Coronary artery (tissue), 2 donors: Measurements from ENCODE around the gene HSF2BP.

ENCODE experiments used
- DNase-seq: peaks from one replicate; pipeline ENCODE4 v3.0.0-alpha.2; 2017; ENCODE audit warnings: low spot score
- H3K27ac ChIP-seq, 2 donors: fragments of 200-600 bp; sonication (generic); one replicate each; pipeline ENCODE4 v1.5.1; 2016 to 2019
- H3K4me3 ChIP-seq: fragments of 200-600 bp; sonication (generic); 2 replicates; pipeline ENCODE4 v1.5.1; 2016; ENCODE audit warnings: mild to moderate bottlenecking, moderate library complexity
- CTCF ChIP-seq: fragments of 200-600 bp; sonication (generic); IDR thresholded peaks from one replicate; pipeline ENCODE4 v1.5.1; 2019; ENCODE audit warnings: antibody characterized with exemption

The HSF2BP gene

DNA sequence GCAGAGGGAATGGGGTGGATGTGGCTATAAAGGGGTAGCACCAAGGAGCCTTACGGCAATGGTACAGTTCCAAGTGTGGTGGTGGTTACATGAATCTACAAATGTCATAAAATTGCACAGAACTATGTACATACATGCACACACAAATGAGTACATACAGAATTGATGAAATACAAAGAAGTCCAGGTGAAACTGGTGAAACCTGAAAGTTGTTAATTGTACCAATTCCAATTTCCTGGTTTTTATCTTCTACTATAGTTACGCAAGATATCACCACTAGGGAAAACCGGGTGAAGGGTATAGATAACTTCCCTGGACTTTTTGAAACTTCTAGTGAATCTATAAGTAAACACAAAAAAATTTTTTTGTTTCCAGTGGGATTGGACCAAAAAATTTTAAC is 18.9 kb downstream of the HSF2BP start:
- no peak for TF ChIP-seq CTCF
- no peak overlapping the region for H3K27ac ChIP-seq
- no peak overlapping the region for H3K4me3 ChIP-seq
- DNase-seq = no peak

DNA sequence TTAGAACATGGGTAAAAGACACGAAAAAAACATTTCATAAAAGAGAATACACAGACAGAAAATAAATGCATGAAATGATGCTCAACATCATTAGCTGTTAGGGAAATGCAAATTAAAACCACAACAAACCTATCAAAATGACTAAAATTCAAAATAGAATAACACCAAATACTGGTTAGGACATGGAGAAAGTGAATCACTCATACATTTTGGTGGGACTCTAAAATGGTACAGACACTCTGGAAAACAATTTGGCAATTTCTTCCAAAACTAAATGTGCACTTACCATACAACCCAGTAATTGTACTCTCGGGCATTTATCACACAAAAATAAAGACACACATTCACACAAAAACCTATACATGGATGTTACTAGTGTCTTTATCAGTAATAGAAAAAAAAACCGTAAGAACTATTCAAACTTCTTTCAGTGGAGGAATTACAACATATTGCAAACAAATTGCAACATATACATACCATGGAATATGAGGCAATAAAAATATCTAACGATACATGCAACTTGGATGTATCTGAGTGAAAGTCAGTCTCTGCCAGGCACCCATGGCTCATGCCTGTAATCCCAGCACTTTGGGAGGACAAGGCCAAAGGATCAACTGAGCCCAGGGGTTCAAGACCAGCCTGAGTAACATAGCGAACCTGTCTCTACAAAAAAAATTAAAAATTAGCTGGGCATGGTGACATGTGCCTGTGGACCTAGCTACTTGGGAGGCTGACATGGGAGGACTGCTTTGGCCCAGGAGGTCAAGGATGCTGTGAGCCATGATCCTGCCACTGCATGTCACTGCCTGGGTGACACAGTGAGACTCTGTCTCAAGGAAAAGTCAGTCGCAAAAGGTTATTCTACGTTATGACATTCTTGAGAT is 19.6 kb downstream of the HSF2BP start:
- no peak for DNase-seq
- Histone ChIP-seq H3K27ac (no peak overlapping the region), H3K4me3 (no peak overlapping the region)
- no peak for TF ChIP-seq CTCF

GRCh38 chr21:43637530-43638158 is 21.6 kb downstream of the HSF2BP start:
- TF ChIP-seq CTCF = no peak
- H3K4me3 ChIP-seq = no peak overlapping the region
- DNase-seq = no peak
- H3K27ac ChIP-seq = no peak overlapping the region

DNA sequence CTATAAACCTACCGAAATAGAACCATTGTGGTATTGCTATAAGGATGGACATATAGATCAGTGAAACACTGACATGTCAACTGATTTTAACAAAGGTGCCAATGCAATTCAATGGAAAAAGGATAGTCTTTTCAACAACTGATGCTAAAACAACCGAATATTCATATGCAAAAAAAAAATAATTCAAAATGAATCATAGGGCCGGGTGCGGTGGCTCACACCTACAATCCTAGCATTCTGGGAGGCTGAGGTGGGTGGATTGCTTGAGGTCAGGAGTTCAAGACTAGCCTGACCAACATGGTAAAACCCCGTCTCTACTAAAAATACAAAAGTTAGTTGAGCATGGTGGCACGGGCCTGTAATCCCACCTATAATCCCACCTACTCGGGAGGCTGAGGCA is 23.9 kb downstream of the HSF2BP start:
- Histone ChIP-seq H3K27ac (no peak overlapping the region), H3K4me3 (no peak overlapping the region)
- TF ChIP-seq CTCF = no peak
- DNase-seq = no peak

GRCh38 chr21:43634618-43635017 is 24.7 kb downstream of the HSF2BP start:
- no peak overlapping the region for H3K4me3 ChIP-seq
- no peak for TF ChIP-seq CTCF
- DNase-seq = no peak
- H3K27ac ChIP-seq = no peak overlapping the region

DNA sequence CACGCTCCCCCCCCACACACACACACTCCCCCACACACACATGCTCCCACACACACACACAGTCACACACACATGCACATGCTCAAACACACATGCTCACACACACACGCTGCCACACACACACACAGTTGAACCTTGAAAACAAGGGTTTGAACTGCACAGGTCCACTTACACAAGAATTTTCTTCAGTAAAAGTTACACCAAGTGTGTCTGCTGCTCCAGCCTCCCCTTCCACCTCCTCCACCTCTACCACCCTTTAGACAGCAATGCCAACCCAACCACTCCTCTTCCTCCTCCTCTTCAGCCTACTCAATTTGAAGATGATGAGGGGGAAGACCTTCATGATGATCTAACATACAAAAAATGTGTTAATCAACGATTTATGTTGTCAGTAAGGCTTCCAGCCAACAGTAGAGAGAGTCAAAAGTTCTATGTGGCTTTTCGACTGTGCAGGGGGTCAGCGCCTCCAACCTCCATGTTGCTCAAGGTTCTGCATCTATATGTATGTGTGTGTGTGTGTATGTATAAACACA is 26.8 kb downstream of the HSF2BP start:
- Histone ChIP-seq H3K4me3 (no peak overlapping the region), H3K27ac (no peak overlapping the region)
- TF ChIP-seq CTCF = no peak
- DNase-seq = no peak
